Panc1 (cell line): ENCODE data around the gene KRT13.

Experiments used
- POLR2AphosphoS5 ChIP-seq: IDR thresholded peaks from 2 replicates; pipeline ENCODE4 v1.6.1; 2012; ENCODE audit warnings: mild to moderate bottlenecking, low read depth, low read length, moderate library complexity
- SIN3A ChIP-seq: IDR thresholded peaks from 2 replicates; pipeline ENCODE4 v1.6.1; 2012; ENCODE audit warnings: low read depth, mild to moderate bottlenecking, low read length, moderate library complexity, borderline replicate concordance; ENCODE audit not compliant: insufficient read depth
- TF ChIP-seq, protein P1 (sequence below): fragments of 450-650 bp; IDR thresholded peaks from 2 replicates; pipeline ENCODE4 v1.5.1; 2017; ENCODE audit warnings: mild to moderate bottlenecking
- TF ChIP-seq, protein P2 (sequence below), 2 experiments: IDR thresholded peaks; 2 replicates each; pipeline ENCODE4 v1.6.1; 2011 to 2012; ENCODE audit warnings: low read depth in 2 of 2, control low read depth in 1 of 2, low read length in 1 of 2, mild to moderate bottlenecking in 1 of 2, moderate library complexity in 1 of 2; ENCODE audit not compliant: insufficient read depth in 1 of 2

GRCh38 chr17:41467561-41467960 is 37.9 kb downstream of the KRT13 start:
- TF ChIP-seq, protein P1, sequence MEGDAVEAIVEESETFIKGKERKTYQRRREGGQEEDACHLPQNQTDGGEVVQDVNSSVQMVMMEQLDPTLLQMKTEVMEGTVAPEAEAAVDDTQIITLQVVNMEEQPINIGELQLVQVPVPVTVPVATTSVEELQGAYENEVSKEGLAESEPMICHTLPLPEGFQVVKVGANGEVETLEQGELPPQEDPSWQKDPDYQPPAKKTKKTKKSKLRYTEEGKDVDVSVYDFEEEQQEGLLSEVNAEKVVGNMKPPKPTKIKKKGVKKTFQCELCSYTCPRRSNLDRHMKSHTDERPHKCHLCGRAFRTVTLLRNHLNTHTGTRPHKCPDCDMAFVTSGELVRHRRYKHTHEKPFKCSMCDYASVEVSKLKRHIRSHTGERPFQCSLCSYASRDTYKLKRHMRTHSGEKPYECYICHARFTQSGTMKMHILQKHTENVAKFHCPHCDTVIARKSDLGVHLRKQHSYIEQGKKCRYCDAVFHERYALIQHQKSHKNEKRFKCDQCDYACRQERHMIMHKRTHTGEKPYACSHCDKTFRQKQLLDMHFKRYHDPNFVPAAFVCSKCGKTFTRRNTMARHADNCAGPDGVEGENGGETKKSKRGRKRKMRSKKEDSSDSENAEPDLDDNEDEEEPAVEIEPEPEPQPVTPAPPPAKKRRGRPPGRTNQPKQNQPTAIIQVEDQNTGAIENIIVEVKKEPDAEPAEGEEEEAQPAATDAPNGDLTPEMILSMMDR: no peak
- TF ChIP-seq, protein P2, sequence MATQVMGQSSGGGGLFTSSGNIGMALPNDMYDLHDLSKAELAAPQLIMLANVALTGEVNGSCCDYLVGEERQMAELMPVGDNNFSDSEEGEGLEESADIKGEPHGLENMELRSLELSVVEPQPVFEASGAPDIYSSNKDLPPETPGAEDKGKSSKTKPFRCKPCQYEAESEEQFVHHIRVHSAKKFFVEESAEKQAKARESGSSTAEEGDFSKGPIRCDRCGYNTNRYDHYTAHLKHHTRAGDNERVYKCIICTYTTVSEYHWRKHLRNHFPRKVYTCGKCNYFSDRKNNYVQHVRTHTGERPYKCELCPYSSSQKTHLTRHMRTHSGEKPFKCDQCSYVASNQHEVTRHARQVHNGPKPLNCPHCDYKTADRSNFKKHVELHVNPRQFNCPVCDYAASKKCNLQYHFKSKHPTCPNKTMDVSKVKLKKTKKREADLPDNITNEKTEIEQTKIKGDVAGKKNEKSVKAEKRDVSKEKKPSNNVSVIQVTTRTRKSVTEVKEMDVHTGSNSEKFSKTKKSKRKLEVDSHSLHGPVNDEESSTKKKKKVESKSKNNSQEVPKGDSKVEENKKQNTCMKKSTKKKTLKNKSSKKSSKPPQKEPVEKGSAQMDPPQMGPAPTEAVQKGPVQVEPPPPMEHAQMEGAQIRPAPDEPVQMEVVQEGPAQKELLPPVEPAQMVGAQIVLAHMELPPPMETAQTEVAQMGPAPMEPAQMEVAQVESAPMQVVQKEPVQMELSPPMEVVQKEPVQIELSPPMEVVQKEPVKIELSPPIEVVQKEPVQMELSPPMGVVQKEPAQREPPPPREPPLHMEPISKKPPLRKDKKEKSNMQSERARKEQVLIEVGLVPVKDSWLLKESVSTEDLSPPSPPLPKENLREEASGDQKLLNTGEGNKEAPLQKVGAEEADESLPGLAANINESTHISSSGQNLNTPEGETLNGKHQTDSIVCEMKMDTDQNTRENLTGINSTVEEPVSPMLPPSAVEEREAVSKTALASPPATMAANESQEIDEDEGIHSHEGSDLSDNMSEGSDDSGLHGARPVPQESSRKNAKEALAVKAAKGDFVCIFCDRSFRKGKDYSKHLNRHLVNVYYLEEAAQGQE (IDR thresholded peaks at IDR 0.05; ENCODE audit: insufficient read depth in 1 of 2, low read depth in 2 of 2, low read length in 1 of 2): no peak
- TF ChIP-seq POLR2AphosphoS5 (no peak), SIN3A (no peak)
